Measurements from ENCODE around the gene SLC6A4. TPM values are rescaled to one million over a fixed set of nuclear protein-coding genes. Genes with fewer than 3 reads are reported as not detected.

Gene SLC6A4
- total and polyA plus RNA-seq, 10 of the 15 experiments (the other 5 are each of a cell fraction or from before 2014, with no cell fraction given): 5.3 to 20.6 (median 10.1) TPM

GRCh38 chr17:30244853-30245385 lies 9.4 kb upstream of the SLC6A4 start:
- FAIRE-seq (no peak), DNase-seq (ENCODE audit: low read depth, low spot score) (no peak), ATAC-seq (no peak)
- intact Hi-C loops (cut with micrococcal nuclease; ENCODE audit: unreplicated experiment) (no loop called here), in situ Hi-C loops (cut with MboI) (no loop called here)
- BruUV-seq (replicated peaks): no TSS peak
- Histone ChIP-seq H3K27ac (ENCODE audit: control insufficient read depth, insufficient read depth) (no peak overlapping the region), H3K79me2 (ENCODE audit: control insufficient read depth, insufficient read depth, low read length) (no peaks in the 10 kb centered on the region), H3K4me3 (no peak overlapping the region), H3K27me3 (replicated peaks in 1 of 2; ENCODE audit: control insufficient read depth in 2 of 2, insufficient read depth in 2 of 2, low read length in 1 of 2) (no peaks in the 10 kb centered on the region), H3K4me2 (ENCODE audit: control insufficient read depth, insufficient read depth) (no peak overlapping the region), H3K9me3 (replicated peaks; ENCODE audit: control insufficient read depth, insufficient read depth, low read length) (no peaks in the 10 kb centered on the region; the same call in 2 of the 3 replicates), H4K20me1 (ENCODE audit: control insufficient read depth, insufficient read depth) (no peaks in the 10 kb centered on the region), H3K4me1 (ENCODE audit: control insufficient read depth, insufficient read depth, low read length) (no peaks in the 10 kb centered on the region), H2AFZ (ENCODE audit: control insufficient read depth, low read depth, low read length) (no peak overlapping the region), H3K36me3 (ENCODE audit: control insufficient read depth in 2 of 2, insufficient read depth in 2 of 2, low read length in 1 of 2) (peaks cover 6 to 17% of the 10 kb centered on the region in 2 experiments; a peak in 3 of 4 replicates), H3K9ac (ENCODE audit: control insufficient read depth, insufficient read depth, low read length) (no peak overlapping the region)
- WGBS (ENCODE audit: insufficient coverage, insufficient replicate concordance, low lambda C conversion rate, missing lambda C conversion rate): 82% methylated on average over 4 of the region's 4 CpGs
- ChIA-PET CTCF (interaction anchor here (0.8 to 4.7 kb wide), 5 partner anchors 11 to 140 kb away, joined by 3 to 26 read pairs (median 3); no protein-coding TSS in a partner anchor), POLR2A (interaction anchor here (0.6 kb wide), 2 partner anchors 270 to 469 kb away, joined by 4 read pairs; no protein-coding TSS in a partner anchor), SMC1A (ENCODE audit: uncharacterized antibody, unreplicated experiment) (interaction anchor here (0.8 to 2.0 kb wide), 6 partner anchors 10 to 137 kb away, joined by 3 to 5 read pairs (median 4); partner anchors contain the start of gene SLC6A4), RAD21 (ENCODE audit: unreplicated experiment) (no interaction called here)
- no peak for TF ChIP-seq IKZF1 (conservative IDR thresholded peaks at IDR 0.05)
- TF ChIP-seq, protein P1, sequence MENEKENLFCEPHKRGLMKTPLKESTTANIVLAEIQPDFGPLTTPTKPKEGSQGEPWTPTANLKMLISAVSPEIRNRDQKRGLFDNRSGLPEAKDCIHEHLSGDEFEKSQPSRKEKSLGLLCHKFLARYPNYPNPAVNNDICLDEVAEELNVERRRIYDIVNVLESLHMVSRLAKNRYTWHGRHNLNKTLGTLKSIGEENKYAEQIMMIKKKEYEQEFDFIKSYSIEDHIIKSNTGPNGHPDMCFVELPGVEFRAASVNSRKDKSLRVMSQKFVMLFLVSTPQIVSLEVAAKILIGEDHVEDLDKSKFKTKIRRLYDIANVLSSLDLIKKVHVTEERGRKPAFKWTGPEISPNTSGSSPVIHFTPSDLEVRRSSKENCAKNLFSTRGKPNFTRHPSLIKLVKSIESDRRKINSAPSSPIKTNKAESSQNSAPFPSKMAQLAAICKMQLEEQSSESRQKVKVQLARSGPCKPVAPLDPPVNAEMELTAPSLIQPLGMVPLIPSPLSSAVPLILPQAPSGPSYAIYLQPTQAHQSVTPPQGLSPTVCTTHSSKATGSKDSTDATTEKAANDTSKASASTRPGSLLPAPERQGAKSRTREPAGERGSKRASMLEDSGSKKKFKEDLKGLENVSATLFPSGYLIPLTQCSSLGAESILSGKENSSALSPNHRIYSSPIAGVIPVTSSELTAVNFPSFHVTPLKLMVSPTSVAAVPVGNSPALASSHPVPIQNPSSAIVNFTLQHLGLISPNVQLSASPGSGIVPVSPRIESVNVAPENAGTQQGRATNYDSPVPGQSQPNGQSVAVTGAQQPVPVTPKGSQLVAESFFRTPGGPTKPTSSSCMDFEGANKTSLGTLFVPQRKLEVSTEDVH (IDR thresholded peaks at IDR 0.05; ENCODE audit: low read depth, partially characterized antibody): no peak
- no peak for TF ChIP-seq NRF1 (conservative IDR thresholded peaks at IDR 0.05; ENCODE audit: low read depth, low read length)
- TF ChIP-seq HDAC2 (IDR thresholded peaks at IDR 0.05): no peak
- no peak for TF ChIP-seq ESRRA (IDR thresholded peaks at IDR 0.05; ENCODE audit: low read length)
- no peak for TF ChIP-seq ZSCAN29 (IDR thresholded peaks at IDR 0.05)
- TF ChIP-seq SUZ12 (IDR thresholded peaks at IDR 0.05; ENCODE audit: unreplicated experiment): no peak
- no peak for TF ChIP-seq ZNF207 (IDR thresholded peaks at IDR 0.05; ENCODE audit: borderline replicate concordance)
- TF ChIP-seq ZBTB4 (CRISPR knock-in tag; IDR thresholded peaks at IDR 0.05): no peak
- no peak for TF ChIP-seq STAT1 (conservative IDR thresholded peaks at IDR 0.05)
- no peak for TF ChIP-seq HDGF (IDR thresholded peaks at IDR 0.05)
- TF ChIP-seq MEF2A (IDR thresholded peaks at IDR 0.05; ENCODE audit: insufficient read depth, low read depth, low read length): no peak
- TF ChIP-seq NR2F1 (conservative IDR thresholded peaks at IDR 0.05): no peak
- no peak for TF ChIP-seq NR2C1 (IDR thresholded peaks at IDR 0.05)
- no peak for TF ChIP-seq RB1 (IDR thresholded peaks at IDR 0.05; ENCODE audit: borderline replicate concordance)
- no peak for TF ChIP-seq ATF2 (IDR thresholded peaks at IDR 0.05; ENCODE audit: low read length)
- TF ChIP-seq NBN (IDR thresholded peaks at IDR 0.05): no peak
- TF ChIP-seq POLR2AphosphoS2 (IDR thresholded peaks at IDR 0.05; ENCODE audit: low read depth, low read length): no peak
